Osteocyte (in vitro differentiated cells): ENCODE measurements around the gene CNDP1. TPM values are rescaled to one million over a fixed set of nuclear protein-coding genes. Genes with fewer than 3 reads are reported as not detected.
A peak's percentile ranks its signal among the peaks of the same experiment; 100 is the strongest.

Experiments
- DNase-seq: peaks from one replicate; pipeline ENCODE4 v3.0.0; 2021; ENCODE audit warnings: mixed read lengths; ENCODE audit not compliant: unreplicated experiment; ENCODE audit errors: extremely low spot score
- H3K27ac Mint-ChIP-seq: one replicate; pipeline ENCODE4 v1.8.0; 2021; ENCODE audit warnings: mild to moderate bottlenecking, mixed read lengths; ENCODE audit not compliant: unreplicated experiment
- H3K27me3 Mint-ChIP-seq: one replicate; pipeline ENCODE4 v1.8.0; 2021; ENCODE audit warnings: mixed read lengths; ENCODE audit not compliant: unreplicated experiment
- H3K36me3 Mint-ChIP-seq: one replicate; pipeline ENCODE4 v1.8.0; 2021; ENCODE audit warnings: mixed read lengths; ENCODE audit not compliant: unreplicated experiment
- H3K4me1 Mint-ChIP-seq: one replicate; pipeline ENCODE4 v1.8.0; 2021; ENCODE audit warnings: mixed read lengths; ENCODE audit not compliant: unreplicated experiment
- H3K4me3 Mint-ChIP-seq: one replicate; pipeline ENCODE4 v1.8.0; 2021; ENCODE audit warnings: mild to moderate bottlenecking, moderate library complexity, mixed read lengths; ENCODE audit not compliant: unreplicated experiment
- H3K9me3 Mint-ChIP-seq: one replicate; pipeline ENCODE4 v1.8.0; 2021; ENCODE audit warnings: mixed read lengths; ENCODE audit not compliant: unreplicated experiment
- total RNA-seq: library from RNA; stranded (reverse); gene quantifications from 2 replicates; pipeline ENCODE4 v1.2.1, GENCODE V29; 2021
- TF ChIP-seq, protein P1 (sequence below): fragments of 200-600 bp; sonication (generic); IDR thresholded peaks from 2 replicates; pipeline ENCODE4 v1.5.0; 2021; ENCODE audit warnings: antibody characterized with exemption, mild to moderate bottlenecking, moderate library complexity

CNDP1 gene
- total RNA-seq, 1 donor from 2014 or later, result not detected

DNA sequence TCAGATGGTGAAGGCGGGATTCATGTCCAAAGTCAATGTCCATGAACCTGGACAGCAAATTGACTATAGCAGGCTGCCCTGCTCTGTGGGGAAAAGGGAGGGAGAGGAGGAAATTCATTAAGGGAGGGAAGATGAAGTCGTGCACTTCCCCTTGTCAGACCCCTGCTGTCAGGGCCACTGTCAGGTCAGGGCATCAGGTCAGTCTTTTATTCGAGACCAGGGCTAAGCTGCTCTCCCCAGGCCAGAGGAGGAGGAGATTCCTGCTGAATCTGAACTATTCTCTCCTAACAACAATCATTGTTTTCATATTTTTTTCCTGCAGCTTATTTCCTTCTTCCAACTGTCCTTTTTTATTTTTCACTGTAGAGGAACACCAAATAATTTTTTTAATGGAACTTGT, 17.2 kb downstream of the CNDP1 start:
- DNase-seq, result no peak
- H3K4me1 Mint-ChIP-seq, result peaks cover 12% of the 10 kb centered on the region
- no peak overlapping the region for H3K27ac Mint-ChIP-seq
- H3K27me3 Mint-ChIP-seq, result peaks cover 7% of the 10 kb centered on the region
- peaks cover 17% of the 10 kb centered on the region for H3K9me3 Mint-ChIP-seq
- no peak overlapping the region for H3K4me3 Mint-ChIP-seq
- TF ChIP-seq, protein P1, sequence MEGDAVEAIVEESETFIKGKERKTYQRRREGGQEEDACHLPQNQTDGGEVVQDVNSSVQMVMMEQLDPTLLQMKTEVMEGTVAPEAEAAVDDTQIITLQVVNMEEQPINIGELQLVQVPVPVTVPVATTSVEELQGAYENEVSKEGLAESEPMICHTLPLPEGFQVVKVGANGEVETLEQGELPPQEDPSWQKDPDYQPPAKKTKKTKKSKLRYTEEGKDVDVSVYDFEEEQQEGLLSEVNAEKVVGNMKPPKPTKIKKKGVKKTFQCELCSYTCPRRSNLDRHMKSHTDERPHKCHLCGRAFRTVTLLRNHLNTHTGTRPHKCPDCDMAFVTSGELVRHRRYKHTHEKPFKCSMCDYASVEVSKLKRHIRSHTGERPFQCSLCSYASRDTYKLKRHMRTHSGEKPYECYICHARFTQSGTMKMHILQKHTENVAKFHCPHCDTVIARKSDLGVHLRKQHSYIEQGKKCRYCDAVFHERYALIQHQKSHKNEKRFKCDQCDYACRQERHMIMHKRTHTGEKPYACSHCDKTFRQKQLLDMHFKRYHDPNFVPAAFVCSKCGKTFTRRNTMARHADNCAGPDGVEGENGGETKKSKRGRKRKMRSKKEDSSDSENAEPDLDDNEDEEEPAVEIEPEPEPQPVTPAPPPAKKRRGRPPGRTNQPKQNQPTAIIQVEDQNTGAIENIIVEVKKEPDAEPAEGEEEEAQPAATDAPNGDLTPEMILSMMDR, result no peak
- no peaks in the 10 kb centered on the region for H3K36me3 Mint-ChIP-seq

DNA sequence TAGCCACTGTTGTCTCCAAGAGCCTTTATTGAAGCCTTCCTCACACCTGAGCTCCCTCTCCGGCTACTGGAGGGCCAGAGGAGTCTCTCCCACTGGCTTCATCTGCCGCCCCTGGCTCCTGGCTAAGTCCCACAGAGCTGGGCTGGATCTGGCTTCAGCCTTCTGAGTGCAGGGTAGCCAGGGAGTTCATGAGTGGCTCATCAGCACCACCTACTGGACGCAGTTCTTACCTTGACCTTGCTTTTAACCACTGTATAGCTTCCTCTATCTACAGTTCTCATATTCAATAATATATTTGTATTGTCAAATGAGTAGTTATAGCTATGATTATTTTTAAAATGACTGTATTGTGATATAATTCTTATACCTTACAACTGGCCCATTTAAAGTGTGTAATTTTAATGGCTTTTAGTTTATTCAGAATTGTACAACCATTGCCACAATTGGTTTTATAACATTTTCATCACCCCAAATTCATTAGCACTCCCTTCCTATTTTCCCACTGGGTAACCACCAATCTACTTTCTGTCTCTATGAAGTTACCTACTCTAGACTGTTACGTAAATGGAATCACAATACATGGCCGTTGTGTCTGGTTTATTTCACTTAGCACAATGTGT, 17.7 kb downstream of the CNDP1 start:
- Mint-ChIP-seq H3K4me1 (peaks cover 6% of the 10 kb centered on the region), H3K27me3 (peaks cover 7% of the 10 kb centered on the region), H3K4me3 (no peak overlapping the region), H3K27ac (no peak overlapping the region), H3K36me3 (no peaks in the 10 kb centered on the region), H3K9me3 (peaks cover 17% of the 10 kb centered on the region)
- TF ChIP-seq, protein P1, result peak; percentile 85
- peak; percentile 90 for DNase-seq

DNA sequence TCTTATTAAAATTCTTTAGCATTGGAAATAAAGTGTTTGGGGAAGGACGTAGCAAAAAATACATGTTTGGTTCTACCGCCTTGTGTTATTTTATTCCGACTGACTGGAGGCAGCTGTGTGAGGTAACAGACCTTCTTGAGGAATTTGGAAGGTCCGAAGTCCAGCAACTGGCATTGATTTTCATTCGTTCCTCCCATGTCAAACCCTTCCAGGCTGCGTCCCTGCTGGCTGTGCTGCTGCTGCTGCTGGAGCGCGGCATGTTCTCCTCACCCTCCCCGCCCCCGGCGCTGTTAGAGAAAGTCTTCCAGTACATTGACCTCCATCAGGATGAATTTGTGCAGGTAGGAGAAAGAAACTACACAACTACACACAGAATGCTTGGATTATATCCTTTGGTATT, 21.8 kb downstream of the CNDP1 start:
- DNase-seq, result no peak
- H3K27ac Mint-ChIP-seq, result no peak overlapping the region
- no peaks in the 10 kb centered on the region for H3K4me1 Mint-ChIP-seq
- H3K27me3 Mint-ChIP-seq, result peaks cover 10% of the 10 kb centered on the region
- TF ChIP-seq, protein P1, result no peak
- H3K36me3 Mint-ChIP-seq, result no peaks in the 10 kb centered on the region
- H3K4me3 Mint-ChIP-seq, result no peak overlapping the region
- H3K9me3 Mint-ChIP-seq, result no peaks in the 10 kb centered on the region

DNA sequence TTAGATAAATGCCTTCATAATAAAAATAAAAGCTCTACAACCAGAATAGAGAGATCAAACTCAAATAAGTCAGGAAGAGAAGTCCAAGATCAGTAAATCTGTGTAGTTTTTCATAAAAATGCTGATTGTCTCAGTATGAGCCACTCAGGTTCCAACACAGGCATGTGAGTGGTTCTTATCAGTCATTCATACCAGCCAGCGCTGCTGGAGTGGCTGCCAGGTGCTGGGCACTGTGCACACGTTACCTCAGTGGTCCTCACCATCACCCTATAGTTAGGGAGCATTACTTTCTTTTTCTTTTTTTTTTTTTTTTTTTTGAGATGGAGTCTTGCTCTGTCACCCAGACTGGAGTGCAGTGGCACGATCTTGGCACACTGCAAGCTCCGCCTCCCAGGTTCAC, 23.8 kb downstream of the CNDP1 start:
- Mint-ChIP-seq H3K9me3 (no peaks in the 10 kb centered on the region), H3K4me1 (no peaks in the 10 kb centered on the region), H3K4me3 (no peak overlapping the region), H3K27me3 (peaks cover 15% of the 10 kb centered on the region), H3K36me3 (no peaks in the 10 kb centered on the region), H3K27ac (no peak overlapping the region)
- DNase-seq, result no peak
- TF ChIP-seq, protein P1, result no peak

DNA sequence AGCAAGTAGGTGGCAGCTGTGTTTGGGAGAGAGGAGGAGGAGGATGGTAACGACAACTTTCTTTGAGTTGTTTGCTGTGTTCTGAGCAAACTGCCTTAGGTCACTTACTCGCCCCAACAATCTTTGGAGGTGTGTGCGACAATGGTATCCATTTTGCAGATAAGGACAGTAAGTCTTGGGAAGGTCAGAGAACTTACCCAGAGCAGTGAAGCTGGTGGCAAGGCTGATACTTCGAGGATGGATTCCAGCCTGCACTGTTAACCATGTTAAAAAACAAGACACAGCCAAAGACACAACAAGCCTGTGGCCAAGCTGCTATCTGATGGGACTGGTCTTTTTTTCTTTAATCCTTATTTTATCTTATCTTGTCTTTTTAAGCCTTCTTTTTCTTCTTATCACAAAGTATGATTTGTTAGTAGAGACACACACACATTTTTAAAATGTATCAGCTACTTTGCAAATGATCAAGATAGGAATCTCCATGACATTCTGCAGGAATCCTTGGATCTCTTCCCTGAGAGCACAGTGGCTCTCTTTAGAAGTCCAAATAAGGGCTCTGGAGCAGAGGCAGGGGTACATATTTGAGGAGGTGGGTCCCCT, 27.9 kb downstream of the CNDP1 start:
- no peak for DNase-seq
- Mint-ChIP-seq H3K4me3 (no peak overlapping the region), H3K27ac (no peak overlapping the region)

More for the DNA sequence above, 27.9 kb downstream of the CNDP1 start:
- Mint-ChIP-seq H3K36me3 (no peaks in the 10 kb centered on the region), H3K9me3 (no peaks in the 10 kb centered on the region), H3K4me1 (no peaks in the 10 kb centered on the region), H3K27me3 (peaks cover 15% of the 10 kb centered on the region)
- TF ChIP-seq, protein P1, result no peak
